Mesothelial cell of epicardium (in vitro differentiated cells): ENCODE measurements around the gene ACTRT2. TPM values are rescaled to one million over a fixed set of nuclear protein-coding genes. Genes with fewer than 3 reads are reported as not detected.

Experiments
- DNase-seq, 2 experiments: peaks; one replicate each; pipeline ENCODE4 v3.0.0; 2021; ENCODE audit warnings: low spot score in 2 of 2; ENCODE audit not compliant: unreplicated experiment in 2 of 2
- H3K27ac Mint-ChIP-seq: 2 replicates; pipeline ENCODE4 v1.8.0; 2021; ENCODE audit warnings: mixed read lengths
- H3K27me3 Mint-ChIP-seq: 2 replicates; pipeline ENCODE4 v1.8.0; 2021; ENCODE audit warnings: low read depth, mixed read lengths
- H3K36me3 Mint-ChIP-seq: 2 replicates; pipeline ENCODE4 v1.8.0; 2021; ENCODE audit warnings: mixed read lengths
- H3K4me1 Mint-ChIP-seq: 2 replicates; pipeline ENCODE4 v1.8.0; 2021; ENCODE audit warnings: mixed read lengths
- H3K4me3 Mint-ChIP-seq: 2 replicates; pipeline ENCODE4 v1.8.0; 2021; ENCODE audit warnings: mild to moderate bottlenecking, moderate library complexity, mixed read lengths
- H3K9me3 Mint-ChIP-seq: 2 replicates; pipeline ENCODE4 v1.8.0; 2021; ENCODE audit warnings: mixed read lengths
- total RNA-seq: library from RNA; stranded (reverse); gene quantifications from 3 replicates; pipeline ENCODE4 v1.2.1, GENCODE V29; 2021
- TF ChIP-seq, protein P1 (sequence below): fragments of 200-600 bp; sonication (generic); IDR thresholded peaks from one replicate; pipeline ENCODE4 v1.5.0; 2021; ENCODE audit warnings: antibody characterized with exemption; ENCODE audit not compliant: unreplicated experiment

Gene ACTRT2
- total RNA-seq, 1 donor from 2014 or later = not detected

DNA sequence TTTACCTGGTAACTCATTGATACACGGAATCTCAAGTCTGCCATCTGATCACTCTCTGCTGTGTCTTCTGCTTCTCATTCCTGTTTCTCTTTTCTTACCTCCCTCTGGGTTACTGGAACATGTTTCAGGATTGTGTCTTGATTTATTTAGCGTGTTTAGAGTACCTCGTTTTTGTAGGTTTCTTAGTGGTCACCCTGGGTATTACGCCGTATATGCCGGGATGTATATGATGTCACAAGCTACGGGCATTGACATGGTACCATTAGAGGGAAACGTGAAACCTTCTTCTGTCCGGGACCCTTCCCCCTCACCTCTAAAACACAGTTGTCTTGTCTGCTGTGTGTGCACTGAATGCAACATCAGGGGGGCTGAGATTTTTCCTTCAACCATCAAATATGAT, 2.8 kb downstream of the ACTRT2 start:
- H3K27me3 Mint-ChIP-seq = peaks cover 6% of the 10 kb centered on the region
- H3K4me1 Mint-ChIP-seq = no peaks in the 10 kb centered on the region
- H3K36me3 Mint-ChIP-seq = no peaks in the 10 kb centered on the region
- no peak for DNase-seq
- TF ChIP-seq, protein P1, sequence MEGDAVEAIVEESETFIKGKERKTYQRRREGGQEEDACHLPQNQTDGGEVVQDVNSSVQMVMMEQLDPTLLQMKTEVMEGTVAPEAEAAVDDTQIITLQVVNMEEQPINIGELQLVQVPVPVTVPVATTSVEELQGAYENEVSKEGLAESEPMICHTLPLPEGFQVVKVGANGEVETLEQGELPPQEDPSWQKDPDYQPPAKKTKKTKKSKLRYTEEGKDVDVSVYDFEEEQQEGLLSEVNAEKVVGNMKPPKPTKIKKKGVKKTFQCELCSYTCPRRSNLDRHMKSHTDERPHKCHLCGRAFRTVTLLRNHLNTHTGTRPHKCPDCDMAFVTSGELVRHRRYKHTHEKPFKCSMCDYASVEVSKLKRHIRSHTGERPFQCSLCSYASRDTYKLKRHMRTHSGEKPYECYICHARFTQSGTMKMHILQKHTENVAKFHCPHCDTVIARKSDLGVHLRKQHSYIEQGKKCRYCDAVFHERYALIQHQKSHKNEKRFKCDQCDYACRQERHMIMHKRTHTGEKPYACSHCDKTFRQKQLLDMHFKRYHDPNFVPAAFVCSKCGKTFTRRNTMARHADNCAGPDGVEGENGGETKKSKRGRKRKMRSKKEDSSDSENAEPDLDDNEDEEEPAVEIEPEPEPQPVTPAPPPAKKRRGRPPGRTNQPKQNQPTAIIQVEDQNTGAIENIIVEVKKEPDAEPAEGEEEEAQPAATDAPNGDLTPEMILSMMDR = peak; percentile 58
- H3K27ac Mint-ChIP-seq = no peak overlapping the region
- H3K4me3 Mint-ChIP-seq = no peak overlapping the region
- peaks cover 9% of the 10 kb centered on the region for H3K9me3 Mint-ChIP-seq

DNA sequence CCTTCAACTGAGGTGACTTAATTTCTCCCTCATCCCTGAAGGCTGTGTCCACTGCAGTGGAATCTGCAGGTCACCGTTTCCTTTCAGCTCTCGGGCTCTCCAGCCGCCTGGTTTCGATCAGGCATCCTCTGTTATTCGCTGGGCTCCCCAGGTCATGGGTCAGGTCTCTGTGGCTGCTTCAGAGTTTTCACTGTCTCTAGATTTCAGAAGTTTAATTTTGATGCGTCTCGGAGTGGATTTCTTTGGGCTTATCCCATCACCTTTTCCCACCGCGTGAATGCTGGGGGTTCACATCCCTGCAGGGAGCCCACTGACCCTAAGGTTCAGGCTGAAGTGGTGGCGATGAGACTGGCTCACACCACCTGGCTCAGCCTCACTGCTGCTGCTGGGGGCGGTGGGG, 3.3 kb downstream of the ACTRT2 start:
- Mint-ChIP-seq H3K27me3 (peaks cover 6% of the 10 kb centered on the region), H3K4me1 (no peaks in the 10 kb centered on the region), H3K36me3 (no peaks in the 10 kb centered on the region), H3K4me3 (no peak overlapping the region), H3K27ac (no peak overlapping the region), H3K9me3 (peaks cover 9% of the 10 kb centered on the region)
- DNase-seq = no peak
- TF ChIP-seq, protein P1 = no peak

DNA sequence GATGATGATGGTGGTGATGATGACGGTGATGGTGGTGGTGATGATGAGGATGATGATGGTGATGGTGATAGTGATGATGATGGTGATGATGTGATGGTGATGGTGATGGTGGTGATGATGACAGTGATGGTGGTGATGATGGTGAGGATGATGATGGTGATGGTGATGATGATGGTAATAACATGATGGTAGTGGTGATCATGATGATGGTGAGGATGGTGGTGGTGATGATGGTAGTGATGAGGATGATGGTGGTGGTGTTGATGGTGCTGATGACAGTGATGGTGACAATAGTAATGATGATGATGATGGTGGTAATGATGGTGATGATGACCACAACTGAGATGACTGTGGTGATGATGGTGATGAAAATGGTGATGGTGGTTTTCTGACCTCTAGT, 4.9 kb downstream of the ACTRT2 start:
- H3K27ac Mint-ChIP-seq = no peak overlapping the region
- peaks cover 9% of the 10 kb centered on the region for H3K9me3 Mint-ChIP-seq
- H3K36me3 Mint-ChIP-seq = no peaks in the 10 kb centered on the region
- TF ChIP-seq, protein P1 = no peak
- H3K4me3 Mint-ChIP-seq = no peak overlapping the region
- peaks cover 6% of the 10 kb centered on the region for H3K27me3 Mint-ChIP-seq
- H3K4me1 Mint-ChIP-seq = no peaks in the 10 kb centered on the region
- DNase-seq = no peak

DNA sequence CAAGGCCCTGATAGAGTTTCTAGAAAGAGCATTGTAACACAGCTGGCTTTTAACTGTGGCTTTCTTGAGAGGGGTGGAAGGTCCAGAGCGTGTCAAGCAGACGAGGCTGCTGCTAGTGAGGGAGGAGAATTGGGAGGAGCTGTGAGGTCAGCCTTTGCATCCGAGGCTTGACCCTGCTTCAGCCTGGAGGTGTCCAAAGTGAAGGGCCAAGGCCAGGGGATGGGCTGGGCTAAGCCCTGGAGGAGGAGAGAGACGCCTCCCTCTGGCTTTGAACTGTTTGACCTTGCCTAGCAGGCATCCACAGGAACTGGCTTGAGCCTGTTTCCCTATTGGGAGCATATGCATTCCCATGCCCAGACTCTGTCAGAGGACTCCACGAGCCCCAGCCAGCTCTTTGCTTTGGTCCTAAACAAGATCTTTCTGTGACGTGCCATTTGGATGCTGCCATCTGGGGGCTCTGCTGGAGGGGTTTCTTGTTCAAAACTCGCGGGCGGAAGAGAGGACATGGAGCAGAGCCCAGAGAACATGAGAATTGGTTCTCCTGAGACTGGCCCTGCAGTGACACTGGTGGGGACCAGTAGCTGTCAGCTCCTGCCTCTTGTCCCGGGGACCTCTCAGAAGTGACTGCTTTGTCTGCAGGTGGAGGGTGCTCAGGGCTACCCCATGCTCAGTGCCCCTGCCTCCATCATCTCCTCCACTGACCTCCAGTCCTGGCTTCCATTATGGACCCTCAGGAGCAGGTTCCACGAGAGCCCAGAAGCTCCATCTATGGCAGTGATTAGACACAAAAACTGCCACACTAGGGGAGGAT, 5.5 kb downstream of the ACTRT2 start:
- no peak for DNase-seq
- H3K9me3 Mint-ChIP-seq = peaks cover 9% of the 10 kb centered on the region
- peaks cover 6% of the 10 kb centered on the region for H3K27me3 Mint-ChIP-seq
- H3K4me3 Mint-ChIP-seq = no peak overlapping the region
- TF ChIP-seq, protein P1 = no peak
- H3K27ac Mint-ChIP-seq = no peak overlapping the region
- H3K4me1 Mint-ChIP-seq = no peaks in the 10 kb centered on the region
- no peaks in the 10 kb centered on the region for H3K36me3 Mint-ChIP-seq

DNA sequence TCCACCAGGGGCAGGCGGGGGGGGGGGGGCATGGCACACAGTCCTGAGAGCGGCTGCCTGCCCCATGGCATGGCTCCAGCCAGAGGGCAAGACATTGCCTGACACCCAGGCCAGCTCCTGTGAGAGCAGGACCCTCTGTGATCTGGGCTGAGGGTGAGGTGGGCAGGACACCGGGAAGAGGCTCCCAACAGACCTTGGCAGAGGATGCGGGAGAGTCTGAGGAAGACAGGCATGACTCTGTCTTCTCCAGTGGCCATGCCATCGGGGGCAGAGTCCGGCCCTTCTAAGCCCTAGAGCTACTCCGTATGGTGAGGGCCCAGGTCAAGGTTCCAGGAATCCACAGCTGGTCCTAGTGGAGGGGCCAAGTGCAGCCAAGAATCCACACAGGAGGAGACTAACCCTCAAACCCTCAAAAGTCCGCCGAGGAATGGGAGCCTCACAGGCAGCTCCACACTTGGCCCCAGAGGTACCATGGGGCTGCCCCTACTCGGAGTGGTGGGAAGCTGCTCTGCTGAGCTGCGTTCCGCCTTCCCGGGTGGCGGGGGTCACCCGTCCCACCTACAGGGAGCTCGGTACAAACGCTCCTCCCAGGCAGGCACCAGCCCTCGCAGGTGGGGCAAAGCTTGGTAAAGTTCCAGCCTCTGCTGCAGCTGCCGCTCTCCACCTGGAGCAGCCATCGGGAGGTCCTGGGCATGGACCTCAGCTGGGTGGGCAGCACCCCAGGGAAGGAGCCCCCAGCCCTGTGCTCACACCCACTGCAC, 6.5 kb downstream of the ACTRT2 start:
- TF ChIP-seq, protein P1 = no peak
- no peak overlapping the region for H3K4me3 Mint-ChIP-seq

More for the DNA sequence above, 6.5 kb downstream of the ACTRT2 start:
- Mint-ChIP-seq H3K36me3 (no peaks in the 10 kb centered on the region), H3K27ac (no peak overlapping the region), H3K4me1 (no peaks in the 10 kb centered on the region), H3K9me3 (peaks cover 9% of the 10 kb centered on the region), H3K27me3 (peaks cover 8% of the 10 kb centered on the region)
- peak; percentile 13 to 25 for DNase-seq
